SH-SY5Y (cell line): ENCODE results near the gene BLACAT1.

Source experiments
- GATA2 ChIP-seq: IDR thresholded peaks from 2 replicates; pipeline ENCODE4 v1.6.1; 2011; ENCODE audit warnings: mild to moderate bottlenecking, low read depth, low read length
- GATA3 ChIP-seq: IDR thresholded peaks from 2 replicates; pipeline ENCODE4 v1.6.1; 2011; ENCODE audit warnings: low read depth, mild to moderate bottlenecking, low read length, moderate library complexity

GRCh38 chr1:205465392-205465791 is 9.5 kb upstream of the BLACAT1 start:
- TF ChIP-seq GATA3 (no peak), GATA2 (no peak)
